ENCODE measurements around the gene LHFPL3.

DNA sequence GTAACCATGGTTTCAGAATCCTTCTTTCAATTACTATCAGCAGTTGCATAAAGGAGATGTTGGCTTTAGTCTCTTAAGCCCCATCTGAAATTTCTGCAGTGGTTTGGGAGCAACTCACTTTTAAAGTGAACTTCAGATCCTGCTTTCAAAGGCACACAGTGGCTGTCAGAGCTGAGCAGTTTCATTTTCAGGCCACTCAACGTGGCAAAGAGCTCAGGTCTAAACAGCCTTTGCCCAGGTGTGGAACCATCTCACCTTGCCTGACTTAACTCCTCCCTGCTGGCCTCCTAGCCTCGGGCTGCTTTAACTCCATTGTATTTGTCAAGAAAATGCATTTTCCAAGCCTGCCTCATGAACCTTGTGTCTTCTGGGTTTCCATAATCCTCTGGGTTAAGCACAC, 488.1 kb downstream of the LHFPL3 start:
- TF ChIP-seq TAF1 (IDR thresholded peaks at IDR 0.05; ENCODE audit: low read depth) = no peak
- no peak for TF ChIP-seq EP300 (IDR thresholded peaks at IDR 0.05; ENCODE audit: borderline replicate concordance)
- no peak for TF ChIP-seq CEBPB (IDR thresholded peaks at IDR 0.05)
- TF ChIP-seq YY1 (IDR thresholded peaks at IDR 0.05; ENCODE audit: low read depth) = no peak

All from Ishikawa (cell line).